CD4-positive, alpha-beta T cell (primary cell): ENCODE data around the gene CEP85. TPM values are rescaled to one million over a fixed set of nuclear protein-coding genes. Genes with fewer than 3 reads are reported as not detected.

ENCODE experiments used
- ATAC-seq: fragments of 200-7000 bp; cut with Tn5 transposase; one replicate; pipeline ENCODE4 v1.10.0; 2022; ENCODE audit warnings: mild to moderate bottlenecking; ENCODE audit not compliant: poor library complexity
- CTCF ChIA-PET: fragments of 350-600 bp; sonication (Branson Sonifier 250); formaldehyde crosslinking; loops from one replicate; lab custom pipeline; 2021; ENCODE audit warnings: antibody characterized with exemption, inconsistent platforms; lab: Charles Lee
- POLR2A ChIA-PET: fragments of 350-600 bp; sonication (Branson Sonifier 250); formaldehyde crosslinking; loops from one replicate; lab custom pipeline; 2021; ENCODE audit warnings: antibody characterized with exemption, inconsistent platforms; lab: Charles Lee
- DNase-seq, 14 experiments: peaks; one replicate each; pipeline ENCODE4 v3.0.0-alpha.2; 2013 to 2020; ENCODE audit warnings: mixed read lengths in 2 of 14
- H3K27ac ChIP-seq, 2 donors: one replicate each; pipeline versions ENCODE4 v1.5.1 to v1.7.0; 2013; ENCODE audit warnings: low read length in 2 of 2, low read depth in 1 of 2, mild to moderate bottlenecking in 1 of 2
- H3K27me3 ChIP-seq, 2 experiments: 1 replicate in 1 of 2; 2 replicates in 1 of 2; pipeline versions ENCODE4 v1.6.1 to v1.7.0; 2013; ENCODE audit warnings: low read length in 2 of 2, control low read depth in 1 of 2, mild to moderate bottlenecking in 1 of 2, moderate library complexity in 1 of 2; ENCODE audit not compliant: insufficient read depth in 2 of 2, control insufficient read depth in 1 of 2
- H3K36me3 ChIP-seq: one replicate; pipeline ENCODE4 v1.6.1; 2013; ENCODE audit warnings: low read length, control low read depth; ENCODE audit not compliant: insufficient read depth
- H3K4me1 ChIP-seq: one replicate; pipeline ENCODE4 v1.6.1; 2013; ENCODE audit warnings: low read length, control low read depth; ENCODE audit not compliant: insufficient read depth
- H3K4me3 ChIP-seq: one replicate; pipeline ENCODE4 v1.5.1; 2013; ENCODE audit warnings: mild to moderate bottlenecking, low read length, moderate library complexity
- H3K9me3 ChIP-seq, 2 experiments: 1 replicate in 1 of 2; 2 replicates in 1 of 2; pipeline versions ENCODE4 v1.6.1 to v1.7.0; 2013; ENCODE audit warnings: low read length in 2 of 2, mild to moderate bottlenecking in 2 of 2, control low read depth in 1 of 2, moderate library complexity in 1 of 2; ENCODE audit not compliant: control insufficient read depth in 1 of 2, insufficient read depth in 1 of 2
- H3K27ac Mint-ChIP-seq: one replicate; pipeline ENCODE4 v1.8.0; 2020; ENCODE audit warnings: mixed read lengths
- H3K27me3 Mint-ChIP-seq: one replicate; pipeline ENCODE4 v1.8.0; 2021; ENCODE audit warnings: mixed read lengths
- H3K36me3 Mint-ChIP-seq: one replicate; pipeline ENCODE4 v1.8.0; 2021; ENCODE audit warnings: low read depth, mixed read lengths
- H3K4me1 Mint-ChIP-seq: one replicate; pipeline ENCODE4 v1.8.0; 2021; ENCODE audit warnings: low read depth, mixed read lengths
- H3K4me3 Mint-ChIP-seq: one replicate; pipeline ENCODE4 v1.8.0; 2020; ENCODE audit warnings: mild to moderate bottlenecking, mixed read lengths
- H3K9me3 Mint-ChIP-seq: one replicate; pipeline ENCODE4 v1.8.0; 2020; ENCODE audit warnings: mixed read lengths
- CTCF ChIP-seq: fragments of 200-600 bp; IDR thresholded peaks from one replicate; pipeline ENCODE4 v1.8.0; 2022; ENCODE audit warnings: antibody characterized with exemption, mild to moderate bottlenecking
- intact Hi-C, 2 experiments: fragments of 100-400 bp; cut with DNase I in 1 of 2; cut with micrococcal nuclease in 1 of 2; formaldehyde crosslinking; loops; one replicate each; pipeline versions ENCODE4 v1.15.1 to v1.9.0; 2023 to 2025; cut with DNase I, micrococcal nuclease
- total RNA-seq, 174 experiments: library from RNA in 2 of 174; stranded (reverse) in 2 of 174; gene quantifications; one replicate each; pipeline ENCODE4 v1.2.3 and lab custom pipeline; 2021 to 2026

Gene CEP85
- total RNA-seq, 2 experiments from 2014 or later, result 7.6 to 8.4 TPM

- Mint-ChIP-seq H3K4me3 (peak overlapping the region; percentile 92), H3K27ac (peak overlapping the region; percentile 95), H3K27me3 (no peaks in the 10 kb centered on the region), H3K36me3 (peaks cover 66% of the 10 kb centered on the region), H3K9me3 (no peaks in the 10 kb centered on the region), H3K4me1 (peaks cover 75% of the 10 kb centered on the region)
- ChIA-PET POLR2A (interaction anchor here (1.0 to 20.7 kb wide), 7 partner anchors 10 to 109 kb away, joined by 3 to 977 read pairs (median 10); partner anchors contain the start of genes CD52, UBXN11 and ZNF593), CTCF (interaction anchor here (0.9 to 5.1 kb wide), 14 partner anchors 10 to 138 kb away, joined by 3 to 158 read pairs (median 6); partner anchors contain the start of genes CD52, CEP85 and UBXN11)
- intact Hi-C loops, result loop anchor here in 1 of 2 experiments (5.0 kb wide), 1 partner anchor 42 kb away; no protein-coding TSS in a partner anchor
- H3K4me1 ChIP-seq, result peaks cover 82% of the 10 kb centered on the region
- DNase-seq, result peak in 5 of 14 experiments; percentile 12 to 76 (median 64)
- TF ChIP-seq CTCF, result no peak
- H3K4me3 ChIP-seq, result peak overlapping the region; percentile 72
- H3K27me3 ChIP-seq, result no peaks in the 10 kb centered on the region
- no peaks in the 10 kb centered on the region for H3K9me3 ChIP-seq
- peak overlapping the region; percentile 84 to 91 for H3K27ac ChIP-seq
- peaks cover 38% of the 10 kb centered on the region for H3K36me3 ChIP-seq
- no peak for ATAC-seq
These were observed 44.9 kb downstream of the CEP85 start for GRCh38 chr1:26278724-26279455.

DNA sequence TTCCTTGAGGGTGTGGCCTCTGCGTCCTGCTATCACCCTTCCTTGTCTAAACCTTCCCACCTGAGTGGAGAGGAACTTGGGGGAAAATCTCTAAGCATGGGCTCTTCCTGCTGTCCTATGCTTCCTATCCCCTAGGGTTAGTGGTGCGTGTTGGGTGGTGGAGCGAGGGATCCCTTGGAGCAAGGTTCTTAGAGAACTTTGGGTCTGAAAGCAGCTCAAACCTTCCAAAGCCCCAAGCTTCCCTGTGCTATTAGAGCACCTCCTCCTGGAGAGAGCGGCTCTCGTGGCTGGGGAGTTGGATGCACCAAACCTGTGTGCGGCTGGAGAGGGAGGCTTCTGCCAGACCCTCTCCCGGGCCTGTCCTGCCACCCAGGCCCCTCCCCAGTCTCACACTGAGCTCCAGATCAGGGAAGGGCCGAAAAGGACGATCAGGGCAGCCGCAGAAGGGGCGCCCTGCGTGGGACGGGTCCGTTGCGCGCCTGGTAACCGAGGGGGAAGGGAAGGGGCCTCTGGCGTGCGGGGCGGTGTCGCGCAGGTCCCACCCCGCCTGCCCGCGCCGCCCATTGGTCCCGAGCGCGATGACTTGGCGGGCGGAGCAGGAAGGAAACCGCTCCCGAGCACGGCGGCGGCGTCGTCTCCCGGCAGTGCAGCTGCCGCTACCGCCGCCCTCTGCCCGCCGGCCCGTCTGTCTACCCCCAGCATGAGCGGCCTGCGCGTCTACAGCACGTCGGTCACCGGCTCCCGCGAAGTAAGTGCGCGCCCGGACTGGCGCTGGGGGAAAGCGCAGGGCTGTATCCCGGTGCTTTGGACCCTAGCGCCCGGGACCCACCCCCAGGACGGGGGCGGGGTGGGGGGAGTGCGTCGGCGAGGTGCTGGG is 45.7 kb downstream of the CEP85 start, which contains the start of gene SH3BGRL3:
Gene SH3BGRL3, plus strand, starts transcription at position 631 of the 877 bp plus-strand sequence. Its CDS starts 70 bp downstream, at position 701.
- peak within 1 kb of the TSS; percentile 84 to 91 for H3K27ac ChIP-seq
- Mint-ChIP-seq H3K9me3 (no peaks in the 10 kb centered on the region), H3K4me3 (peak within 1 kb of the TSS; percentile 92), H3K36me3 (peaks cover 62% of the 10 kb centered on the region), H3K4me1 (peaks cover 83% of the 10 kb centered on the region), H3K27ac (peak within 1 kb of the TSS; percentile 95), H3K27me3 (no peaks in the 10 kb centered on the region)
- peak within 1 kb of the TSS; percentile 72 for H3K4me3 ChIP-seq
- no peaks in the 10 kb centered on the region for H3K9me3 ChIP-seq
- POLR2A ChIA-PET, result interaction anchor here (1.0 to 20.7 kb wide), 9 partner anchors 9 to 221 kb away, joined by 3 to 977 read pairs (median 6); partner anchors contain the start of genes CD52, CEP85, UBXN11 and ZNF593
- H3K4me1 ChIP-seq, result peaks cover 90% of the 10 kb centered on the region
- ATAC-seq, result peak; percentile 63
- no peaks in the 10 kb centered on the region for H3K27me3 ChIP-seq
- peaks cover 37% of the 10 kb centered on the region for H3K36me3 ChIP-seq
- no peak for TF ChIP-seq CTCF
- intact Hi-C loops, result loop anchor here in 1 of 2 experiments (5.0 kb wide), 2 partner anchors 42 to 193 kb away; partner anchors contain the start of gene HMGN2
- DNase-seq, result peak; percentile 67 to 93 (median 86)
- CTCF ChIA-PET, result interaction anchor here (0.9 to 1.9 kb wide), 13 partner anchors 9 to 137 kb away, joined by 3 to 17 read pairs (median 5); partner anchors contain the start of genes CD52, CEP85 and UBXN11
